ENCODE data around the gene TSGA10IP.

TSGA10IP gene

DNA sequence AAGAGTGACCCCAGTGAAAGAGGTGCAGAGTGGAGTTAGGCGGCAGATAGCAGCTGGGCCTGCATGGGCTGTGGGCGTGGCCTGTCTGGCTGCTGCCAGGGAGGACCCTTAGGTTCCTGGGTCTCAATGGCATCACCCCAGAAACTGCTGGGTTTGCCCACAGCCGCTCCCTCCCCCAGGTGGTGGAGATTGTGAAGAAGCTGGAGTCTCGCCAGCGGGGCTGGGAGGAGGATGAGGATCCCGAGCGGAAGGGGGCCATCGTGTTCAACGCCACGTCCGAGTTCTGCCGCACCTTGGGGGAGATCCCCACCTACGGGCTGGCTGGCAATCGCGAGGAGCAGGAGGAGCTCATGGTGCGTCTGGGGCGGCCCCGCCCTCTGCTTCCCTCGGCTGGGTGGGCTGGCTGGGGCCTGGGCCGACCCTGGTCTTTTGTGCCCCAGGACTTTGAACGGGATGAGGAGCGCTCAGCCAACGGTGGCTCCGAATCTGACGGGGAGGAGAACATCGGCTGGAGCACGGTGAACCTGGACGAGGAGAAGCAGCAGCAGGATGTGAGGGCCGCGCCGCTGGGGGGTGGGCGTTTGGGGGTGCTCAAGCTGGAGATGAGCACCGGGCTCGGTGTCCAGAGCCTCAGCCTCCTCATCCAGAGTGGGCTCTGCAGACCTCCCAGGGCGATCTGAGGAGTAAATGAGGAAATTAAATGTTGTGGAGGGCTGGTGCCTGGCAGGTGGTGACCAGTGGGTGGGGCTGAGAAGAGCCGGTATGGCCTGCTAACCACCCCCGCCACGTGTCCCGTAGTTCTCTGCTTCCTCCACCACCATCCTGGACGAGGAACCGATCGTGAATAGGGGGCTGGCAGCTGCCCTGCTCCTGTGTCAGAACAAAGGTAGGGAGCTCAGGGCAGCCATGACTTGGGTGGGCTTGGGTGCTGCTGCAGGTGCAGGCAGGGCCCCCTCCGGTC, 31.2 kb downstream of the TSGA10IP start:
- DNase-seq, result no peak
- no peak for ATAC-seq

DNA sequence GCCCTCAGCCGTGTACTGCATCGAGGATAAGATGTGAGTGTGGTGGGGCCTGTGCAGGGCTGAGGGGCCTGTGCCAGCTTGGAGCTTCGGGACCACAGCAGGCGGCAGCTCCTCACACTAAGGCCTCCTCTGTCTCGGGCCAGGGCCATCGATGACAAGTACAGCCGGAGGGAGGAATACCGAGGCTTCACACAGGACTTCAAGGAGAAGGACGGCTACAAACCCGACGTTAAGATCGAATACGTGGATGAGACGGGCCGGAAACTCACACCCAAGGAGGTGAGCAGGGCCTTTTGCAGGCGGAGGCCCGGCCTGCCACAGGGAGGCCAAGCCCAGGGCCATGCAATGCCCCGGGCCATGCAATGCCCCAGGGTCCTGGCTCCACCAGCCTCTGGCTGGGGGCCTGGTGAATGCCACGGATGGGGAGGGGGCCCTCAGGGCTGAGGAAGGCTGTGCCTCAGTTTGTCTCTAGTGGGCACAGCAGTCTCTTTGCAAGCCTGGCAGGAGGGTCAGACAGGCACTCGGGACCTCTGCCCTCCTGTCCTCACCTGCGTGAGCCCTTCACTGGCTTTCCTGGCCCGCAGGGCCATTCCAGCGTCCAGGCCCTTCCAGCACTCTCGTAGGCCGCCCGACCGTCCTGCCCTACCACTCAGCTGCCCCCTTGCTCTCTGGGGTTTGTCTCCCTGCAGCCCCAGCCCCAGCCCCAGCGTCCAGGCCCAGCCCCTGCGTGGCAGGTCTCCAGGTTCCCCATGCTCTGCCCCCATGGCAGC, 32.5 kb downstream of the TSGA10IP start:
- ATAC-seq, result no peak

DNA sequence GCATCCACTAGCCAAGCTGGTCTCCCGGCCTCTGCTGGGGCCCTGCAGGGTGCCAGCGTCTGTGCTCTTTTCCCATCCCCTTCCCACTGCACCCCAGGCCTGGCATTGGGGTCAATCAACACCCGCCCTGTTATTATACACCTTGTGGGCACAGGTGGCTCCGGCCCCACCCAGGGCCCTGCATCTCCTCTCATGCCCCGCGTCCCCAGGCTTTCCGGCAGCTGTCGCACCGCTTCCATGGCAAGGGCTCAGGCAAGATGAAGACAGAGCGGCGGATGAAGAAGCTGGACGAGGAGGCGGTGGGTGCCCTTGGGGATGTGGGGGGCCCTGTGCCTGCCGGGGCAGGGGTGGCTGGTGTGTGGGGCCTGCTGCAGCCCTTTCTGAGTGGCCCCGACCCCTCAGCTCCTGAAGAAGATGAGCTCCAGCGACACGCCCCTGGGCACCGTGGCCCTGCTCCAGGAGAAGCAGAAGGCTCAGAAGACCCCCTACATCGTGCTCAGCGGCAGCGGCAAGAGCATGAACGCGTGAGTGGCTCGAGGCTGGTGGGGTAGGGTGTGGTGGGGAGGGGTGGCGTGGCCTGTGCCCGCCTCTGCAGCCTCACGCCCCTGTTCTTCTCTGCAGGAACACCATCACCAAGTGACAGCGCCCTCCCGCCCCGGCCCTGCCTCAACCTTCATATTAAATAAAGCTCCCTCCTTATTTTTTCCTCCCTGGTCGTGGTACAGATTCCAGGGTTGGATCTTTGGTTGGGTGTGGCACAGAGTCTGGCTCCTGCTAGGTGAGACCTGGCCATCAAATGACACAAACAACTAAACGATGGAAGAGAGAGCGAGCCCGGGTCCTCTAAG, 33.3 kb downstream of the TSGA10IP start:
- DNase-seq (no peak), ATAC-seq (no peak)

More for the DNA sequence above, 32.5 kb downstream of the TSGA10IP start:
- no peak for DNase-seq

DNA sequence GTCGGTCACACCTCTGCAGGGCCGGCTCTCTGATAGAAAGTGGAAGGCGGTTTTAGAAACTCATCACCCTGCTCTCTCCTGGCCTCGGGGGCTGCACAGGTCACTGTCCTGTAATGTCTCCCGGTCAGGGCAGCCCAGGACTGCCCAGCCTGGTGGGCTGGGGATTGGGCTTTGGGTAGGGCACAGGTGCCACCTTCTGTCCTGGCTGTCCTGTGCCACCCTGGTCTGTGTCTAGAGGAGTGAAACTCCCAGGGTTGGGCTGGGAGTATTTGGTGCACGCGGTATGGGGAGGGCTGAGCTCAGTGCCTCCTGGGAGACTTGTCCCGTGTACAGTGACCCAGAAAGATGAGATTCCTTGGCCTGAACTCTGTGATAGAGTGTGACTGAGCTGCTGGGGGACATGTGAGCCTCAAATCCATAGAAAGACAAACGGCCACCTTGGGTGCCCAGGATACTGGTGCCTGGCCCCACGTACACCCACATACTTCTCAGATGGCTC, 34.0 kb downstream of the TSGA10IP start:
- DNase-seq (no peak), ATAC-seq (no peak)

DNA sequence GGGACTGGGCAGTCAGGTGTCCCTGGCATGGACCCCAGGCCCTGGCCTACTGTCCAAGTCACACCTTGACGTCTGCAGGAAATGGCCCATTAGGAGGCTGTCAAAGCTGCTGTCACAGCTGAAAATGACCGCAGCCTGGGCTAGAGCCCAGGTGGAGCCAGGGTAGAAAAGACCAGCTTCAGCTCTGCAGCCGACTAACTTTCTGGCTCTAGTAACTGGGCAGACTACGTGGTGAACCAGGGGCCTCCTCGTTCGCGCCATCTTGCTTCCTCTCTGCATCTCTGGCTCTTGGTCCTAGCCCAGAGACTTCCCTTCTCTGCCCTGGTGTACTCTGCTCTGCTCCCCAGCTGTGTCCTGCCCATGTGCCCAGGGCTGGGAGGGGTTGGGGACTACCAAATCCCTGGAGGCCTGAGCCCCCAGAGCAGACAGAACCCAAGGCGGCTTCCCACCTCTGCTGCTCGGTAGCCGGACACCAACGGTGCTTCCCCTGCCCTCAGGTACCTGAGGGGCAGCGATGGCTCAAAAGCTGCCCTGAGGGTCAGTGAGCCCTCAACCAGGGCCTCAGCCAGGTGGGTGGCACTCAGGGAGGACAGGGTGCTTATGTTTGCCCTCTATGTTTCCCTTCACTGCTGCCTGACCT, 35.9 kb downstream of the TSGA10IP start:
- DNase-seq, result no peak
- ATAC-seq, result no peak

DNA sequence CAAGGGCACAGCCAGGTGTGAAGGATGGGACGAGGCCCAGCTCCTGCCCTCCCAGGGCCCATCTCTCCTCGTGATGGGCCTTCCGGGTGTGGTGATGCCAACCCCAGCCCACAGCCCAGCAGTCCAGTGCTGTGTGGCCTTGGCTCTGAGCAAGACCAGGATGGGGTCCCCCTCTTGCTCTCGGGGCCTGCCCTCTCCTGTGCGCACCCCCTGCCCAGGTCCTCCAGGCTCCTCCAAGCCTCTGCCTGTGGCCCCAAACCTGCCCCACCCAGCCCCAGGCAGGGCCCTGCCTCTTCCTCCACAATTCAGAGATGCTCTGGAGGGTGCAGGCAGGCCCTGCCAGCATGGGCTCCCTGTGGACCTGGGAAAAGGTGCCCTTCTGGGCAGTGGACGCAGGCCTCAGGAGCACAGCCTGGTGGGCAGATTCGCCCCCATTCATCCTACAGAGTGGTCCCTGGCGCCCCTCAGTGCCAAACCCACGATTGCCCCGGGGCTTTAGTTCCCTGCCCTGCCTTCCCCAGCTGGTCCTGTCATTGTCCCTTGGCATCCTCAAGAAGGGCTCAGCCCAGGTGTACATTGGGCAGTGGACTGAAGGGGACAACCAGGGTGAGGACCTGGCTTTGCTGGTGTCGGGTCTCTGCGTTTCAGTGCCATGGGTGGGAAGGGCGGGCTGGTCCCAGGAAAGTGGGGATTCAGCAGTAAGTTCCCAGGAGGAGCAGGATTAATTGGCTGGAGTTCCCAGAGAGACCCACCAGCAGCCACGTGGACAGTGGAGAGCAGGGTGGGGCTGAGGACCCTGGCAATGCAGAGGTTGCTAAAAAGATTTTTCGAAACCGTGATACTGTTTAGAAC, 36.9 kb downstream of the TSGA10IP start:
- DNase-seq (no peak), ATAC-seq (no peak)

DNA sequence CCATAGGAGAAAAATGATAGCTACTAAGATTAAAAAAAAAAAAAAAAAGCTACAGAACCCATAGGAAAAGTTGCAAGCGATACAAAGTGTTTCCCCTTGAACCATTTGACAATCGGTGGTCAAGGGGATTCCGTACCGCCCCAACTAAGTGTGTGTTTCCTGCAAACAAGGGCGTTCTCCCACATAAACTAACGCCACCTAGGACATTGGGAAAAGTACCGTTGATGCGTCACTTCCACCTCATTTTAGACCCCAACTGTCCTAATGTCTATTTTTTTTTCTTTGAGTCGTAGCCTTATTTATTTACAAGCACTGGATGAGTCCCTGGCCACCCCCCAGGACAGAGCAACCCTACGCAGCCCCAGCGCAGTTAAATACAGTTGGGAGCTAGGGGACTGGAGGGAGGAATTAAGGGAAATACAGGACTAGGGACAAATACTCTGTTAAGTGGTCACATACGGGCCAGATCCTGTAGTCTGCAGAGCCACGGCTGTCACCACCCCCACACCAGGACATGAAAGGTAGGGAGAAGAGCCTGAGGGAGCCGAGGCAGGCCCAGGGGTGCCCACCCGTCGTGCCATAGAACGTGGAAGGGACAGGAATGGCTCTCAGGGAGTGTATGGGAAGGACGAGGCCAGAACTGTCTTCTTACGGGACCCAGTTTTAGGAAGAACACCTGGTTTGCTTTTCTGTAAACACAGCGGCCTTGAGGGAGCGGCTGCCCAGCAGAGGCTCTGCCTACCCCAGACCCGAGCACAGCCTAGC, 37.7 kb downstream of the TSGA10IP start:
- ATAC-seq (no peak), DNase-seq (no peak)

DNA sequence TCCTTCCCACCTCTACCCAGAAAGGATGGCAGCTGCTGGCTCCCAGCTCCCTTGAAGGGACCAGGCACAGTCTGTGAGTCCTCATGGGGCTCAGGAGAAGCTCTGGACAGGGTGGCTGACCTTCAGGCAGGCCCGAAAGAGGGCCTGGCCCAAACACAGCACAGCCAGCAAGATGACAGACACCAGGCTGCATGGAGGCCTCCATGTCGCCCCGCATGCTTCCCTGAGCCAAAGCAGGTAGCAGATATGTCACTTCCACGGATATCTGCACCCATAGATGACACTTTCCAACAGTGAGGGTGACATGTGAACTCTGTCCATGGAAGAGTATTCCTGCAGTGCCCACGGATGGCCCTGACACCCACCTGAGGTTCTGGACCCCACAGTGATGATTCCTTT, 38.3 kb downstream of the TSGA10IP start:
- no peak for DNase-seq
- ATAC-seq, result no peak

DNA sequence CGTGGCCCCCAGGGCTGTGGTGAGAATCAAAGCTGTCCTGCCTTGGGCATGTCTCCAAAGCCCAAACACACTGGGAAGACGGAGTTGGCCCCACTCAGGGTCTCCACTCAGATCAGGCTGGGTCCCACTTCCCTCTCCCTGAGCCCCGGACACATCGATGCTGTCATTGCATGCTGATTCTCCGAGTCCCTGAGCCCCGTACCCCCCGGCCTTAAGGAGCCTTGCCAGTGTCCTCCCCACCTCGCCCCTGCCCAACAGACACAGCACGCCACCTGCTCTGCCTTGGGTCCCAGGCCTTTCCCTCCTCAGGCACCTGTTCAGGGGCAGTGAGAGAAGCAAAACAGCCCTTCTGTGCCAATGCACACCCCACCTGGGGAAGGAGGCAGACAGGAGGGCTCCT, 42.1 kb downstream of the TSGA10IP start:
- ATAC-seq (no peak), DNase-seq (no peak)

DNA sequence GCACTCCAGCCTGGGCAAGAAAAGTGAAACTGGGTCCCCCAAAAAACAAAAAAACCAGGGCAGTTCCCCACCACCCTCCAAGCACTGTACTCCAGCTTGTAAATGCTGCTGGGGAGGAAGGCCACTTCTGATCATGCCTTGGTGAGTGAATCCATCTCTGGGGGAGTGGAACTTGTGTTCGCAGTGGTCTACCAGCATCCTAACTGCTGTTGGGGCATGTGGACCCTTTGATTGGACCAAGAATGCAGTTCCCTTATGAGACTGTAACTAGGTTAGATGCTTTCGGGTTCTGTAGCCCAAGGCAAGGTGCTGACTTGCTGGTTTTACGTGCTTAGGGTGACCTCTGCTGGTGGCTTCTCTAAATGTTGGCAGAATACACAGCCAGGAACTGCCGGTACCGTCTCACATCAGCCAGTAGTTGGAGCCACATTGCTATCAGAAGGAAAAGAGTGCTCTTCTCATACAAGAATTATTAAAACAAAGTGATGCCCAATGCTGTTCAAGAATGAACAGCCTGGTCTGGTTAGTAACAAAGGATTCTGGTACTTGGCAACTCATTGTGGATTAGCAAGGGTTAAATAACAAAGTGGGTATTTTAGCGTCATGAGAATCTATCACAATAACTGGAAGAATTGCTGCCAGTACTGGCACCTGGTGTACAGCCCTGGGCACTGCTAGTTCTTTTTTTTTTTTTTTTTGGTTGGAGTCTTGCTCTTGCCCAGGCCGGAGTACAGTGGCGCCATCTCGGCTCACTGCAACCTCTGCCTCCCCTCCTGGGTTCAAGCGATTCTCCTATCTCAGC, 43.7 kb downstream of the TSGA10IP start:
- ATAC-seq, result peak; percentile 100
- peak; percentile 89 for DNase-seq

DNA sequence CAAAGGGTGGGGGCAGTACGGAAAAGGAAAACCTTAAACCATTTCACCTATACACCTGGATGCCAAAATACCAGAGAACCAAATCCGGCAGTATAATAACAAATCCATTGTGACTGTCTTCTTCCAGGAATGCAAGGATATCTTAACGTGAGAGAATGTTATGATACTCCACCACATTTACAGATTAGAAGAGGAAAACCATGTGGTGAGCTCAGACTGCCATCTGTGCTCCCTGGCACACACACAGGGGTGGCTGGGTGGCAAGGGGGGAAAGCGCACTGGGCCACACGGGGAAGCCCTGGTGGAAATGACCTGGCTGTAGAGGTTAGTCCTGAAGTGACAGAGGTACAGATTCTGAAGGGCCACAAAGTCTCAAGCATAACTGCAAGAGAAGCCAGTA, 46.8 kb downstream of the TSGA10IP start:
- DNase-seq (no peak), ATAC-seq (no peak)

DNA sequence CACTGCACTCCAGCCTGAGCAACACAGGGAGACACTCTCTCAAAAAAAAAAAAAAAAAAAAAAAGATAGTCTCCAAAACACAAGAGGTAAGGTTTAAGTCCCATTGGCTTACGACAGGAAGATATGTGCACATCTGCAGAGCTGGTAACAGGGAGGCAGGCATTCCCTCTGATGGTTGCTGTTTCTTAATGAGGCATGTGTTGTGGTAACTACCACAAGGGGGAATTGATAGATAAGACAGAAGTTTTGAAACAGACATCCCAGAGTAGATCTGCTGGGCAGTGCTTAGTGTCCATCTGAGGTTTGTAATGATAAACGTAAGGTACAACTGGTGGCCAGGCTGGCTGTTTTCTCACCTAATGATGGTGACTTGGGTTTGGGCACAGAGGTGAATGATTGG, 52.0 kb downstream of the TSGA10IP start:
- DNase-seq, result no peak
- ATAC-seq, result no peak

DNA sequence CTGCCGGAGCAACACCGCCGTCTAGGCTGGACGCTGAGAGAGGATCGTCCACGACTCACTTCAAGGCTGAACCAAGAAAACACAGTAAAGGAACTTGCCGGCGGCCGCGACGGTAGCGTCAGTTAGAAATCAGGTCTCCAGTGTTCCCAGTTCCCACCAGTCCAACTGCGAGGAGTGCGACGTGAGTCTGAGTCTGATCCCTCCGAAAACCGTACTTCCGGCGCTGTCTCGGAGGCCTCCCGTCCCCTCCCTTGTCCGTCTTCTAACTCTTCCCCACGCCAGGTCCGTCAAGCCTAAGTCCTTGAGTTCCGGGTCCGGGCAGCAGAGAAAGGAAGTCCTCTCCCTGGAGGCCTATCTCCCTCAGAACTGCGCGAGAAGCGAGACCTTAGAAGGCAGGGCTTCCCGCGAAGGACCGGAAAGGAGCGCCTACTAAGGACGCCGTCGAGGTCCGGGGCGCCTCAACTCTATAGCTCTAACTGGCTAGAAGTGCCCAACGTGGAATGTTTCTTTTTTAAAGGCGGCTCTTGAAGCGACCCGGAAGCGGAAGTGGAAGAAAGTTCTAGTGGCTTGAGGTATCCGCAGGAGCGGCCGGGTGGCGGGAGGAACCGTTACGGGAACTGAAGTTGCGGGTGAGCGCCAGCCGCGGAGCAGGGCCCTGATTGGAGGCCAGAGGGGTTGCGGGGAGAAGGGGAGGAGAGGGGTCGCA, 56.8 kb downstream of the TSGA10IP start, which contains the start of the genes BANF1 and EIF1AD:
BANF1 (plus strand) TSS at position 562 of the 706 bp plus-strand sequence. CDS start 748 bp downstream, outside the sequence.
EIF1AD (minus strand) TSS at position 216 of the 706 bp plus-strand sequence. CDS start 1,768 bp downstream, outside the sequence.
- DNase-seq (peak; percentile 92), ATAC-seq (peak; percentile 91)

DNA sequence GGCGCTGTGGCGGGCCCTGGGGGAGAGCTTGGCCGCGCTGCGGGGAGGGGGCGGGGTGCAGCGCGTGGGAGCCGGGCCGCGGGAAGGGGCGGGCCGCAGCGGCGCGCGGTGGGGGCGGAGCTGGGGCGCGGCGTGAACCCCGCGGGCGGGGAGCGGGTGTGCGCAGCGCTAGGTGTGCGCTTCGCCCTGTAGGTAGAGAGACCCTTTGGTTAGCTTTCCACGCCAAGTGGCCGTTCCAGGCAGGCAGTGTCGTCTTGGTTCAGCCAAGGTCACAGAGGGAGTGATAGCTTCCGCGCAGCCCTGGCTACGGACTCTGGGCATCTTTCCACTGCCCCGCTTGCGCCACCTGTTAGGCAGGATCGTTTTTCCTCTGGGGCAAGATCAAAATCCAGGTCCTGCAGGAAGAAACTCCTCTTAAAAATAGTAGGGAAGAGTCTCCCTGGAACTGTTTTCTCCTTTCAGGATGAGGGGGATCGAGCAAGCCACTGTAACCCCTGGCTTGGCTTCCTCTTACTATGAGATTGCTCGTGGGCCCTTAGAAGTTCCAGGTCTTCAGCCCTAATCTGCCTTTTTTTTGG, 57.5 kb downstream of the TSGA10IP start:
- ATAC-seq, result peak; percentile 70
- DNase-seq, result no peak

DNA sequence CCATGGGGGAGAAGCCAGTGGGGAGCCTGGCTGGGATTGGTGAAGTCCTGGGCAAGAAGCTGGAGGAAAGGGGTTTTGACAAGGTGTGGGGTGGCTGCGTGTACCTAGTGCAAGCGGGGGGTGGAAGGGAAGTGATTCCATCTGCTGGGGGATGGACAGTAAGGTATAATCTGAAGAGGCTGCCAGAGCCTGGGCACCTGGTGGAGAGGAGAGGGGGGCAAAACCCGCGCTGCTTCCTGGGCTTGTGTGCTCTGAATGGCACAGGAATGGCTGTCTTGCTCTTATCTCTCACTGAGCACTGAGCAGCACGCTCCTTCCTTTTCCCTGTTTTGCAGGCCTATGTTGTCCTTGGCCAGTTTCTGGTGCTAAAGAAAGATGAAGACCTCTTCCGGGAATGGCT, 58.0 kb downstream of the TSGA10IP start:
- DNase-seq (no peak), ATAC-seq (no peak)

DNA sequence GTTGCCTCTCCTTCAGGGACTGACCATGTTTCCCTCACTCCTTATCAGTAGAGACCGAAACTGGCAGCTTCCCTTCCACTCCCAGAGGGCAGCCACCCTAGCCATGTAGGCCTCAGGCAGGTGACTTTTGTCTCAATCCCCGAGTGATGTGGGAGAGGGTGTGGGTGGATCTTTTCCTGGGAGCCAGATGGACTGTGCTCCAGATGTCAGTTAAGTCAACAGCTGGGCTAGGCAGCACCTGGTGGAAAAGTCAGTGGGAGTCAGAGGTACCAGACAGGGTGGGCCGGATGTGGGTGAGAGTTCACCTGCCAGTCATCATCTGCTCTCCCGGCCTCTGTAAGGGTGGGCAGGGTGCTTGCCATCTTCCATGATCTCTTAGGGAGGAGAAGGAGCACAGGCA, 58.9 kb downstream of the TSGA10IP start:
- no peak for ATAC-seq

DNA sequence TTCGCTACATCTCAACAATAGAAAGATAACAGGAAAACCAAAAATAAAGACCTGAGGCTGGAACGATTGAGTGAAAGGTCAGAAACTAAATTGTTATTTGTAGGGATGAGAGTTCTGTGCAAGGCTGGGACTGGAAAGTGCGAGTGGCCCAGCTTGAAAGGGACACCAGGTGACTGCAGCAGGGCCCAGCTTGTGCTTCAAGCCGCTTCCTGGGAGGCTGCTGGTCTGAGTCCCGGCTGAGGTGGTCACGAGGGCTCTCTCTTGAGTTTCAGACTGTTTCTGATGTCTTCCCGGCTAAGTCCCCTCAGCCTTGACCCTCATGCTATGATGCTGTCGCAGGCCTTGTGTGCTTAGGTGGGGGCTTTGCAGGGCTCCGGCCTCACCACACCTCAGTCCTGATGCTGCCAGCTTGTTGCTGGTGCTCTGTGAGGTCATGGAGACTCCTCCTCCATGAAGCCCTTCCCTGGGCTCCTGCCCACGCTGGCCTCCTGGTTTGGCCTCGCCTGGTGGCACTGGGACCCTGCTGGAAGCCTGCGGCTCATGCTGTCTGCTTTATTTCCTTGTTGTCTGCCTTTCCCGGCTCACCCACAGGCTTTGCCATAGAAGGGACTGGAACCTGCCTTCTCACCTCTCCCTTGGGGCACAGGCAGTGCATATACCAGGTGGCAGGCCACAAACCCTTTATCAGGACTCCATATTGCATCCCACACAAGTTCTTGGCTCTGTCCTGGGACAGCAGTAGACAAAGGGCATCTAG, 61.0 kb downstream of the TSGA10IP start:
- DNase-seq, result no peak
- ATAC-seq, result no peak

More for the DNA sequence above, 58.9 kb downstream of the TSGA10IP start:
- DNase-seq, result no peak
